Fibroblast of villous mesenchyme (primary cell): ENCODE measurements around the gene LRRC34. TPM values are rescaled to one million over a fixed set of nuclear protein-coding genes. Genes with fewer than 3 reads are reported as not detected.

Source experiments
- DNase-seq: peaks from one replicate; pipeline ENCODE4 v3.0.0-alpha.2; 2010; ENCODE audit warnings: low read depth
- H3K4me3 ChIP-seq: 2 replicates; pipeline ENCODE4 v1.5.1; 2011; ENCODE audit warnings: low read depth, mild to moderate bottlenecking, low read length
- total RNA-seq: library from RNA; depleted of rRNA; stranded (reverse); fragments of >200 nt; gene quantifications from 2 replicates; pipeline ENCODE4 v1.2.3, GENCODE V29; 2012
- TF ChIP-seq, protein P1 (sequence below): IDR thresholded peaks from 2 replicates; pipeline ENCODE4 v1.5.1; 2012; ENCODE audit warnings: low read depth, mild to moderate bottlenecking, low read length; ENCODE audit not compliant: insufficient read depth

Gene LRRC34
- total RNA-seq, 1 donor = 4.3 TPM

GRCh38 chr3:169836078-169836941, 23.6 kb upstream of the LRRC34 start:
- no peak overlapping the region for H3K4me3 ChIP-seq
- TF ChIP-seq, protein P1, sequence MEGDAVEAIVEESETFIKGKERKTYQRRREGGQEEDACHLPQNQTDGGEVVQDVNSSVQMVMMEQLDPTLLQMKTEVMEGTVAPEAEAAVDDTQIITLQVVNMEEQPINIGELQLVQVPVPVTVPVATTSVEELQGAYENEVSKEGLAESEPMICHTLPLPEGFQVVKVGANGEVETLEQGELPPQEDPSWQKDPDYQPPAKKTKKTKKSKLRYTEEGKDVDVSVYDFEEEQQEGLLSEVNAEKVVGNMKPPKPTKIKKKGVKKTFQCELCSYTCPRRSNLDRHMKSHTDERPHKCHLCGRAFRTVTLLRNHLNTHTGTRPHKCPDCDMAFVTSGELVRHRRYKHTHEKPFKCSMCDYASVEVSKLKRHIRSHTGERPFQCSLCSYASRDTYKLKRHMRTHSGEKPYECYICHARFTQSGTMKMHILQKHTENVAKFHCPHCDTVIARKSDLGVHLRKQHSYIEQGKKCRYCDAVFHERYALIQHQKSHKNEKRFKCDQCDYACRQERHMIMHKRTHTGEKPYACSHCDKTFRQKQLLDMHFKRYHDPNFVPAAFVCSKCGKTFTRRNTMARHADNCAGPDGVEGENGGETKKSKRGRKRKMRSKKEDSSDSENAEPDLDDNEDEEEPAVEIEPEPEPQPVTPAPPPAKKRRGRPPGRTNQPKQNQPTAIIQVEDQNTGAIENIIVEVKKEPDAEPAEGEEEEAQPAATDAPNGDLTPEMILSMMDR = no peak
- DNase-seq = no peak

DNA sequence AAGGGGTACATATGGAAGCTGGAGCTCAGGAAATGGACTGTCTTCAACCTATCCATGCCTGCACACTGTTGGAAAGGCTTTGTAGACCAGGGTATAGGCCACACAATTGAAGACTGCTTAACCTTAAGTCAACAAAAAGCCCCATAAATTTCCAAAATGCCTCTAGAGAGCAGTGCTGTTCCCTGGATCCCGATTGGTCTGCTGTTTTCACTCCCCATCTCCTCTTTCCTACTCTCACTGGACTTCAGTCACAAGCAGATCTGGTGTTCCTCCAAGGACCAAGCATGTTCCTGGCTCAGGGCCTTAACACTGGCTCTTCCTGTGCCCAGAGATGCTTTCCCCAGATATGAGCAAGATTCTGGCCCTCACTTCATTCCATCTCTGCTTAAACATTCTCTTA, 22.8 kb upstream of the LRRC34 start:
- no peak for DNase-seq
- no peak overlapping the region for H3K4me3 ChIP-seq
- TF ChIP-seq, protein P1 = no peak

DNA sequence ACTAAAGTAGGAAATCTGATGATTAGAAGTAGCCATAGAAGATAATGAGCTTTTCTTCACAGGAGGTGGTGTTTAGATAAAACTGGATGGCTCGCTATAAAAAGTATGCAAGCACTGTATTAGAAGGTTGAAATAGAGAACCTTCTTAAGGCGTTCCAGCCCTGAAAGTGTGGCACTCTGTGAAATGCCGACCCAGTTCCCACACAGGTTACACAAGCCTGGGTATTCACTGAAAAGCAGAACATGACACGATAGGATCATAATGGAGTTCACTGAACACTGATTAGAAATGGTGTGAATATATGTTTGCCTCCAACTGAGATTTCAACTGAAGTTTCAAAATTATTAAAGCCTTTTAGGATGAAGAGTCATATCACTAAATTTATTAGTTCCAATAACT, 15.0 kb upstream of the LRRC34 start:
- no peak overlapping the region for H3K4me3 ChIP-seq
- no peak for DNase-seq
- TF ChIP-seq, protein P1 = no peak

DNA sequence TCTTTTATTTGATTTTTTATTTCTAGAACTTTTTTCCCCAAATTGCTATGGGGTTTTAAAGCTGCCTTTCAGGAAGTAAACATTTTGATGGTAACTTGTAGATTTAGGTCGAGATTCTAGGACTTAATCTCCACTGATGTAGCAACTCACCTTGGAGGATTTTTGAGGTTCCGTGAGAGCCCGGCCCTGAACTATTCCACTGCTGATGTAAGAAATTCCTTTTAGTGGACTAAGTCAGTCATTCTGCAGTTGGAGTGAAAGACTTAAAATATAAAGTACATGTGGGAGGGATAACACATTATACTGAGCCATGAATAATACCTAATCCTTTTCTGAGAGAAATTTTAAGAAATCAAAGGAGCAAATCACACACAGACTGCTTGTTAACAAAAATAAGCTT, 12.6 kb upstream of the LRRC34 start:
- TF ChIP-seq, protein P1 = no peak
- no peak overlapping the region for H3K4me3 ChIP-seq
- no peak for DNase-seq

DNA sequence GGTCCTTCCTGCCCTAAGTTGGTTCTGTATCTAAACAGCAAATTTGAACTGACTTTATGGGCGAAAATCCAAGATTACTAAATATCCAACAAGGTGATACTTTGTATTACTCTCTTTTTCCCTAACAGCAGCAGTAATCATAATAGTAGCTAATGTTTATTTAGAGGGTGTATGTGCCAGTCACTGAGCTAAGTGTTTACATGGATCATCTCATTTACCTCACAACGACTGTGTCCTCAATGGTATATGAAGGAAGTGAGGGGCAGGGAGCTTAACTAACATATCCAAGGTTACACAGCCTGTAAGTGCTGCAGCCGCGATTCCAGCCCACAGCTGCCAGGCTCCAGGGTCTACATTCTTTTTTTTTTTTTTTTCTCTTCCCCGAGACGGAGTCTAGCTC, 10.3 kb upstream of the LRRC34 start:
- DNase-seq = no peak
- TF ChIP-seq, protein P1 = no peak

GRCh38 chr3:169822540-169822939, 9.8 kb upstream of the LRRC34 start:
- no peak overlapping the region for H3K4me3 ChIP-seq
- no peak for DNase-seq
- TF ChIP-seq, protein P1 = no peak

More for the DNA sequence above, 10.3 kb upstream of the LRRC34 start:
- no peak overlapping the region for H3K4me3 ChIP-seq

DNA sequence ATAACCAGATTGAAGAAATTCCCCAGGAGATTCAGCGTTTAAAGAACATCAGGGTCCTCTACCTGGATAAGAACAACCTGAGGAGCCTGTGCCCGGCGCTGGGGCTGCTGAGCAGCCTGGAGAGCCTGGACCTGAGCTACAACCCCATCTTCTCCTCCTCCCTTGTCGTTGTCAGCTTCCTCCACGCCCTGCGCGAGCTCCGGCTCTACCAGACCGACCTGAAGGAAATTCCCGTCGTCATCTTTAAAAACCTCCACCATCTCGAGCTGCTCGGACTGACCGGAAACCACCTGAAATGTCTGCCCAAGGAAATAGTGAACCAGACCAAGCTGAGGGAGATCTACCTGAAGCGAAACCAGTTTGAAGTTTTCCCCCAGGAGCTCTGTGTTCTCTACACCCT, 9.4 kb upstream of the LRRC34 start:
- no peak overlapping the region for H3K4me3 ChIP-seq

More for the DNA sequence above, 9.4 kb upstream of the LRRC34 start:
- TF ChIP-seq, protein P1 = no peak
- DNase-seq = no peak
